Progenitor cell of endocrine pancreas (in vitro differentiated cells): Measurements from ENCODE around the gene CRTC3. TPM values are rescaled to one million over a fixed set of nuclear protein-coding genes. Genes with fewer than 3 reads are reported as not detected.

Experiments used
- DNase-seq: peaks from one replicate; pipeline ENCODE4 v3.0.0; 2021; ENCODE audit warnings: low spot score; ENCODE audit not compliant: unreplicated experiment
- H3K27ac Mint-ChIP-seq: 2 replicates; pipeline ENCODE4 v1.8.0; 2021; ENCODE audit warnings: mild to moderate bottlenecking, moderate library complexity, mixed read lengths
- H3K27me3 Mint-ChIP-seq: 2 replicates; pipeline ENCODE4 v1.8.0; 2021; ENCODE audit warnings: mixed read lengths
- H3K36me3 Mint-ChIP-seq: 2 replicates; pipeline ENCODE4 v1.8.0; 2022; ENCODE audit warnings: mixed read lengths; ENCODE audit not compliant: insufficient read depth
- H3K4me1 Mint-ChIP-seq: 2 replicates; pipeline ENCODE4 v1.8.0; 2021; ENCODE audit warnings: low read depth, mixed read lengths
- H3K4me3 Mint-ChIP-seq: 2 replicates; pipeline ENCODE4 v1.8.0; 2021; ENCODE audit warnings: low read depth, mild to moderate bottlenecking, moderate library complexity, mixed read lengths
- H3K9me3 Mint-ChIP-seq: 2 replicates; pipeline ENCODE4 v1.8.0; 2021; ENCODE audit warnings: low read depth, mixed read lengths
- CTCF ChIP-seq: fragments of 200-600 bp; sonication (generic); IDR thresholded peaks from one replicate; pipeline ENCODE4 v1.5.0; 2021; ENCODE audit warnings: antibody characterized with exemption, mild to moderate bottlenecking; ENCODE audit not compliant: unreplicated experiment
- total RNA-seq: library from RNA; stranded (reverse); gene quantifications from 2 replicates; pipeline ENCODE4 v1.2.1, GENCODE V29; 2021

Gene CRTC3
- total RNA-seq, 1 donor from 2014 or later = 34.6 TPM

- H3K27ac Mint-ChIP-seq = no peak overlapping the region
- H3K4me1 Mint-ChIP-seq = peaks cover 12% of the 10 kb centered on the region
These were observed 34.3 kb downstream of the CRTC3 start for GRCh38 chr15:90564051-90564450.

GRCh38 chr15:90564590-90564989 lies 34.9 kb downstream of the CRTC3 start:
- H3K9me3 Mint-ChIP-seq = no peaks in the 10 kb centered on the region
- no peak for TF ChIP-seq CTCF
- DNase-seq = no peak
- no peak overlapping the region for H3K4me3 Mint-ChIP-seq
- H3K36me3 Mint-ChIP-seq = peaks cover 8% of the 10 kb centered on the region
- H3K4me1 Mint-ChIP-seq = peaks cover 12% of the 10 kb centered on the region
- peak overlapping the region; percentile 43 for H3K27ac Mint-ChIP-seq
- no peaks in the 10 kb centered on the region for H3K27me3 Mint-ChIP-seq

More at GRCh38 chr15:90564051-90564450, 34.3 kb downstream of the CRTC3 start:
- DNase-seq = no peak
- TF ChIP-seq CTCF = no peak
- H3K4me3 Mint-ChIP-seq = no peak overlapping the region
- H3K36me3 Mint-ChIP-seq = peaks cover 8% of the 10 kb centered on the region
- H3K9me3 Mint-ChIP-seq = no peaks in the 10 kb centered on the region
- no peaks in the 10 kb centered on the region for H3K27me3 Mint-ChIP-seq

- H3K36me3 Mint-ChIP-seq = peaks cover 5% of the 10 kb centered on the region
- peaks cover 12% of the 10 kb centered on the region for H3K4me1 Mint-ChIP-seq
- peak overlapping the region; percentile 3 for H3K27ac Mint-ChIP-seq
- DNase-seq = no peak
- no peaks in the 10 kb centered on the region for H3K9me3 Mint-ChIP-seq
- no peaks in the 10 kb centered on the region for H3K27me3 Mint-ChIP-seq
- H3K4me3 Mint-ChIP-seq = no peak overlapping the region
- no peak for TF ChIP-seq CTCF
These were observed 36.1 kb downstream of the CRTC3 start for GRCh38 chr15:90565866-90566265.

GRCh38 chr15:90570643-90571042 lies 40.9 kb downstream of the CRTC3 start:
- DNase-seq = no peak
- Mint-ChIP-seq H3K4me1 (peaks cover 2% of the 10 kb centered on the region), H3K9me3 (peaks cover 3% of the 10 kb centered on the region), H3K27ac (no peak overlapping the region), H3K27me3 (no peaks in the 10 kb centered on the region), H3K36me3 (peaks cover 4% of the 10 kb centered on the region), H3K4me3 (no peak overlapping the region)
- TF ChIP-seq CTCF = no peak

GRCh38 chr15:90571063-90571541 lies 41.4 kb downstream of the CRTC3 start:
- Mint-ChIP-seq H3K9me3 (peaks cover 3% of the 10 kb centered on the region), H3K27me3 (no peaks in the 10 kb centered on the region), H3K4me1 (no peaks in the 10 kb centered on the region), H3K4me3 (no peak overlapping the region), H3K27ac (no peak overlapping the region), H3K36me3 (peaks cover 2% of the 10 kb centered on the region)
- no peak for DNase-seq
- no peak for TF ChIP-seq CTCF
